GM18498 (cell line): ENCODE measurements around the gene GOLGA6C.
"Not testable (repeated sequence)": the region's sequence is repeated elsewhere in the genome, so short reads cannot be mapped to it uniquely, and the experiment has no call there.

Source experiments
- ATAC-seq: cut with Tn5 transposase; IDR thresholded peaks from one replicate; pipeline ENCODE4 v1.9.1; 2021; ENCODE audit warnings: mild to moderate bottlenecking, moderate library complexity; ENCODE audit not compliant: unreplicated experiment

GOLGA6C gene

GRCh38 chr15:75258034-75258433 lies at the start of gene GOLGA6C:
Gene GOLGA6C (plus strand): TSS chr15:75258334. CDS start chr15:75258599, 265 bp downstream.
- ATAC-seq, result not testable (repeated sequence)

DNA sequence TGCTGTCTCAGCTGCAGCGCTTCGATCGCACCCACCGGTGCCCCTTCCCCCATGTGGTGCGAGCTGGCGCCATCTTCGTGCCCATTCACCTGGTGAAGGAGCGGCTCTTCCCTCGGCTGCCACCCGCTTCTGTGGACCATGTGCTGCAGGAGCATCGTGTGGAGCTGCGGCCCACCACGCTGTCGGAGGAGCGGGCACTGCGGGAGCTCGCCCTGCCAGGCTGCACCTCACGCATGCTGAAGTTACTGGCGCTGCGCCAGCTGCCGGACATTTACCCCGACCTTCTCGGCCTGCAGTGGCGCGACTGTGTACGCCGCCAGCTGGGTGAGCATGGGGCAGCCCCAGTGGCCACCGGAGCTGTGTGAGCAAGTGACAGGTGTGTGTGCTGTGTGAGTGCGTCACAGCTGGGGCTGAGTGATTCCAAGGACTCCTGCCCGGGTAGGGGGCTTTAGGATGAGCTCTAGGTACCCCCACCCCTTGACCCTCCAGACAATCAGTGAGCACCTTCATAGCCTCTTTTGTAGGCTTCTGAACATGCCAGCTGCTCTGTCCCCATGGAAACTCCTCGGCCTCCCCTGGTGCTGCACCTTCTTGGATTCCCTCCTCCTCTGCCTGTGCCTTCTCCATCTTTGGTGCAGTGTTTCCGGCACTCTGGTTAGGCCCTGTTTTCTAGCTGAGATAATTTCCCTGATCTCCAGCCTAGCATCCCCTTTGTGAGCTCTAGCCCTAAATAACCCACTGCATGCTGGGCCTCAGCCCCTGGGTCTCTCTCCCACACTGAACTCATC lies 49.4 kb upstream of the GOLGA6C start:
- ATAC-seq, result no peak

DNA sequence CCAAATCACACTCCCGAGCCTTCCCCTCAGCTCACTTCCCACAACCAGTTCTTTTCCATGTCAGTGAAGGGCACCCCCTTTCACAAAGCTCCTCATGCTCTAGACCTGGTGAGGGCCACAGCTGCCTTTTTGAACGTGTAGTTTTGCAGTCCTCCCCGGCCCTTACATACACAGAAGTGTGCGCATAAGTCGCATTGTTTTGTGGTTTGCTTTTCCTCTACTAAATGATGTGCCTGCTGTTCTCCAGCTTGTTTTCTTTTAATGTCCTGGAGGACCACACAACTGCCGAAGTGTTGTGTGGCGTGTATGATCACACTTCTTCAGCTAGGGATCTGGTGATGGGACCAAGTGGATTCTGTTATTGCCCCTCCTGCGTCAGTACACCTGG lies 48.9 kb upstream of the GOLGA6C start:
- ATAC-seq, result no peak

GRCh38 chr15:75210811-75211230 lies 47.3 kb upstream of the GOLGA6C start:
- ATAC-seq, result no peak

- no peak for ATAC-seq
Measured at GRCh38 chr15:75211436-75212199, 46.5 kb upstream of the GOLGA6C start.

DNA sequence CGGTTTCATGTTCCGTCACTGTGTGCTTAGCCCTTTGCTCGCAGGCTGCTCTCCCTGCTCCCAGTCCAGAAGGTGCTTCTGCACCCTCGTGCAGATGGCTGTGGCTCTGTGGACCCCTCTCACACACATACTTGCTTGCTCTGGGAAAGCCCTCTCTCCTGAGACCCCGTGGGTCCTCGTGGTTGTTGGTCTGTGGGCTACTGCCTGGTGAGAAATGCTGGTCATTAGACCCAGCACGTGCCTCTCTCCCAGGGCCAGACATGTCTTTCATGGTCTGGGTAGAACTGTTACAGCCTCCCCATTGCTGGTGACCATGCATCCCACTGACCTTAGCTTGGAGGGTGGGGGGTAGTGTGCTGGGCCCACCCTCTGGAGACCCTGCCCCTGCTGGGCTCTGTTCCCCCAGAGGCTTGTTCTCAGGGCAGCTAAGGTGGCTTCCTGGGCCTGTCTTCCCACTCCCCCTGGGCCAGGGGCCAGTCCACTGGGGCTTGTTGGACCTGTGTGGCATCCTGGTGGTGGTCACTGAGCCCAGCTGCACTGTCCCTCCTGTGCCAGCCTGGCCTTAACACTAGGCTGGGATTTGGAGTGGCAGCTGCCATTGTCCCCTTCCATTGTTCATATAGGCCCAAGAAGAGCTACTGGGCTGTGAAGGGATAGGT lies 45.8 kb upstream of the GOLGA6C start:
- no peak for ATAC-seq

- ATAC-seq, result no peak
Measured at GRCh38 chr15:75213212-75213767, 44.8 kb upstream of the GOLGA6C start.

DNA sequence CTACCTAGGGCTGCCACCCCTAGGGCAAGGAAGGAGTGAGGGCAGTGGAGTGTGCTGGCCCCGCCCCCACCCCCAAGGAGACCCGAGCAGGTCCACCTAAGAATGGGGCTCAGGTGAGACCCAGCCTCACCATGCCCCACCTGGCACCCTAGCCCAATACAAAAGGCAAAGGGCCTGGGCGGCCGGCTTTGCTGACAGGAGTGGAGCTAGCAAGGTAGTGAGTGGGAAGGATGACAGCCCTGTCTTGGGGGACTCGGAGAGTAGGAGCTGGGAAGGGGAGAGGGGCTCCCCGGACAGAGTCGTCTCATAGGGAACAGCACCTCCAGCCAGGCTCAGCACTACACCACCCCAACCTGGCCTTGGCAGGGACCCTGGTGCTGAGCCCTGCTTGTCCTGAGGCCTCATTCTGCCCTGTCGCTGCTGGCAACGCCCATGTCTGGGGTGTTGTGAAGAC lies 44.3 kb upstream of the GOLGA6C start:
- no peak for ATAC-seq

DNA sequence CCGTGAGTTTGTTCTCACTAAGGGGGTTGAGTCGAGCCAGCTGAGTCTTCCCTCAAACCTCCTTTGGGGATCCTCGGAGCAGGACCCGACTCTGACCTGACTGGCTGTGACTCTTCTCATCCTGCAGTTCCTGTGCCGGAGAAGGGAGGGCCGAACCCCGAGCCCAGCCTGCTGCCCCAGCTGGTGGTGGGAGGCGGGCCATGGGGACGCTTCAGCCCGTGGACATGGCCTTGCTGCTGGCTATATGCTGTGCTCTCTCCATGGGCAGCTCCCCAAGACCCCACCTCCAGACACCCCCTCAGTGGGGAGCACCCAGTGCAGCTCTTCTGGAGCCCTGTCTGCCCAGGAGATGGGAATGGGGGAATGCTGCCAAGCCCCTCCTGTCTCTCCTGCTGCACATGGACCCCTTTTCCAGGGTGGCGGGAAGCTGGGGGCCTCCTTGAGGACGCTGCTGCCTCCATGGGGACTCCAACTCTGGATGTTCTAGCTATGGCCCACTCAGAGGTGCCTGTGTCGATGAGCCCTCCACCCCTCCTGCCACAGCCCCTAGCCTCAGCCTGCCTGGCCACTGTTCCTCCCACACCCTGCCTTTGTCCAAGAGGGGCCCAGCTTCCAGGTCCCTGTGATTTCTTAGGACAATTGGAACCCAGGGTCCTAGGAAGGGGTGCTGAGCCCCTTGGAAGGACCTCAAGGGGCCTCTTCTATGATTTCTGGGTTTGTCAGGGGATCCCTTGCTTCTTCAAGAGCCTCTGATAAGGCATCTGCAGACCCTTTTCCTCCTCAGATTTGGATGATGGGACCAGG lies 43.6 kb upstream of the GOLGA6C start:
- ATAC-seq, result no peak

DNA sequence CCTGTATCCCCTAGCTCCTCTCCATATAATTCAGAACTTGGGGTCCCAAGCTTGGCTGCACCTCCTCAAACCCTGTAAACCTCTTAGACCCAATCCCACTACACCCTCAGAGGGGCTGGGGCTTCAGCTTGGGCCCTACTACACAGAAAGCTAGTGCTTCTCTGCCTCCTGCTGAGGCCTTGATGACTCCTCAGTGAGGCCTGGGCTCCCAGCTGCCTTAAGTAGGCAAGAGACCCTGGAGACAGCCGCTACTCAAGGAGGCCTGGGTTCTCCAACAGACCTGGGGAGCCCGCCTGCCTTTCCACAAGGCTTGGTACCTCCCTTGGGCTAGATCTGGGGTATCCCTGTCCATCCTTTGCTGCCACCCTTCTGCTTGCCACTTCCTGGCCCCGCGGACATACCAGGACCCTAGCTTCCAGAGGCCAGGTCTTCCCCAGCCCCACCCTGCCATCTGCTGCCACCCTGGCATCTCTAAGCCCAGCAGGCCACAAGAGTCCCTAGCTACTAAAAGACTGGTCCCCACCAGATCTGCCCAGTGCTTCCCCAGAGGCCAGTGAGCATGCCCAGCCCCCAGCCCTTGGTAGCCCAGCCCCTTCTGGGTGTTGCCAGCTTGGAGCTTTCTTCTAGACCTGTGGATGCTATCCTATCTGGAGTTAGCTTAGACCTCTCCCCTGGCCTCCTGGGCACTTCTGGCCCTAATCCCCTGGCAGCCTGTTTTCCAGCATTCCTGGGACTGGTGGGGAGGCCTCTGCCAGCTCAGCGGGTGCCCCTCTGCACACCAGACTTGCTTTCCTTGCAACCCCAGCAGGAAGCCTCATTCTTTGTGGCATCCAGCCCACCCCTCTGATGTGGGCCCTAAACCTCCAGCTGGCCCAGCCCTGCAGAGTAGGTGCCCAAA lies 42.8 kb upstream of the GOLGA6C start:
- ATAC-seq, result no peak

- ATAC-seq, result no peak
Measured at GRCh38 chr15:75217012-75217411, 41.1 kb upstream of the GOLGA6C start.

DNA sequence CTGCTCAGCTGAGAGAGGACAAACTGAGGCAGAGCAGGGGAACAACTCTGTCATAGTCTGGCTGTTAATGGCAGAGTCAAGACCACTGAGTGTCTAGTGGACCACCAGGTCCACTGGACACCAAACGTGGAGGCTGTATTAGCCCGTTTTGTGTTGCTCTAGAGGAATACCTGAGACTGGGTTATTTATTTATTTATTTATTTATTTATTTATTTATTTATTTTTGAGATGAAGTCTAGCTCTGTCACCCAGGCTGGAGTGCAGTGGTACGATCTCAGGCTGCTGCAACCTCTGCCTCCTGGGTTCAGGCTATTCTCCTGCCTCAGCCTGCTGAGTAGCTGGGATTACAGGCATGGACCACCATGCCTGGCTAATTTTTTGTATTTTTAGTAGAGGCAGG lies 40.6 kb upstream of the GOLGA6C start:
- ATAC-seq, result not testable (repeated sequence)

GRCh38 chr15:75219507-75219929 lies 38.6 kb upstream of the GOLGA6C start:
- ATAC-seq, result not testable (repeated sequence)

DNA sequence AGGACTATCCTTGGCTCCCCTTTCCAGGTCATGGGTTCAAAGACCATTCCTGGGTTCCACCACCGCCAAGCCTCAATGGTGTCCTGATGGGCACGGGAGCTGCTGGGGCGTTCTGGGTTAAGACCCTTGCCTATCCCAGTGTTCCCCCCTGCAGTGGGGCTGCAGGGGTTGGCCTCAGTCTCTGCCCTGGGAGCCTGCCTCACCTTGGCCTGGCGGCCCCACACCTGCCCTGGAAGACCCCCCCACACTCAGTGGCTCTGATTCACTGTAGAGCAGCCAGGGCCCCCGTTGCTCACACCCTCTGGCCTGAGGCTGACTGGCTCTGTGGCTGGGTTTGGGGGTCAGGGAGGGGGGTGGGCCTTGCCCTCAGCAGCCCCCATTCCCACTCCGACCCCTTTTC lies 34.4 kb upstream of the GOLGA6C start:
- no peak for ATAC-seq

- no peak for ATAC-seq
Measured at GRCh38 chr15:75224281-75224680, 33.9 kb upstream of the GOLGA6C start.

- not testable (repeated sequence) for ATAC-seq
Measured at GRCh38 chr15:75225102-75225836, 32.9 kb upstream of the GOLGA6C start.

- ATAC-seq, result no peak
Measured at GRCh38 chr15:75225951-75226732, 32.0 kb upstream of the GOLGA6C start.

- not testable (repeated sequence) for ATAC-seq
Measured at GRCh38 chr15:75227112-75227511, 31.0 kb upstream of the GOLGA6C start.
